Fibroblast of skin of right biceps (primary cell): ENCODE results near the gene TMEM43.
A peak's percentile ranks its signal among the peaks of the same experiment; 100 is the strongest.

Experiments
- DNase-seq: peaks from one replicate; pipeline ENCODE4 v3.0.0-alpha.2; 2013

Gene TMEM43

GRCh38 chr3:14152963-14153355, 28.1 kb downstream of the TMEM43 start:
- DNase-seq = no peak

GRCh38 chr3:14153663-14154062, 28.8 kb downstream of the TMEM43 start:
- DNase-seq = no peak

GRCh38 chr3:14154276-14154675, 29.4 kb downstream of the TMEM43 start:
- DNase-seq = no peak

DNA sequence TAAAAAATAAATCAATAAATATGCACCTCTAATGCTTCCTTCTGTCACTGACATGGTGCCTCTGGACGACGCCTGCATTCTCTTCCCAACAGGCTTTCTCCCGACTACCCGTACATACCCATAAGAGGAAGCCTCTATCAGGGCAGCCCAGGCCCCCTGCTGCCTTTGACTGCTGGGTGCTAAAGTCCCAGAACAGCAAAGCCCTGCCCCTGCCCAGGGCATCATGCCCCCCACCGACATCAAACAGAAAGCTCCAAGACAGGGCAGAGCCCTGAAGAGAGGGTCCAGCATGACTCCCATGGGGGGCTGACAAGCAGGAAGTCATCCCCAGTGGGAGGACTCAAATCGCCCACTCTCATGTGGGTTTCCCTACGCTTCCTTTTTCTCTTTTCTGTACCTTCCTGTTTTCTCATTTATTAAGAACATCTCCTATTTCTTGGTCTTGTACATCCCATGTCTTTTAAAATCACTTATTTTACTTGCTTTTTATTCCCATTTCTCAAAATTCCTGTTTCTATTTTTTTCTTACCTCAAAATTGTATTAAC, 30.1 kb downstream of the TMEM43 start:
- no peak for DNase-seq

DNA sequence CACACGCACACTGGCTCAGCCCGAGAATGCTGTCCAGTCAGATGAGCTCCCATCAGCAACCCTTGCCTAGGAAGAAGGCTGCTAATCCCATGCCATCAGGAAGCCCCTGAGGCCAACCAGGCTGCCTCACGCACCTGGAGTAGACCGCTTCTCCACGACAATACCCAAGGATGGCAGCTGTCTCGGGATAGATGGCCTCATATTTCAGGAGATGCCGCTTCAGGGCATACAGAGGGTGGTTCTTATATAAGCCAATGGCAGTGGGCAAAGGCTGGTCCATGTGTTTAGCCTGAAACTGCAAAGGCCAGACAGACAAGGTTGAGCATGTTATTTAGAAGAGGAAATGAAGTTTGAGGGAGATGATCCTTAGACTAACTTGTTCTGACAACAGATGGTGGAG, 31.3 kb downstream of the TMEM43 start:
- no peak for DNase-seq

- no peak for DNase-seq
Observed at GRCh38 chr3:14156843-14157561, 32.1 kb downstream of the TMEM43 start.

GRCh38 chr3:14157951-14158350, 33.1 kb downstream of the TMEM43 start:
- DNase-seq = no peak

GRCh38 chr3:14158370-14158769, 33.5 kb downstream of the TMEM43 start:
- no peak for DNase-seq

DNA sequence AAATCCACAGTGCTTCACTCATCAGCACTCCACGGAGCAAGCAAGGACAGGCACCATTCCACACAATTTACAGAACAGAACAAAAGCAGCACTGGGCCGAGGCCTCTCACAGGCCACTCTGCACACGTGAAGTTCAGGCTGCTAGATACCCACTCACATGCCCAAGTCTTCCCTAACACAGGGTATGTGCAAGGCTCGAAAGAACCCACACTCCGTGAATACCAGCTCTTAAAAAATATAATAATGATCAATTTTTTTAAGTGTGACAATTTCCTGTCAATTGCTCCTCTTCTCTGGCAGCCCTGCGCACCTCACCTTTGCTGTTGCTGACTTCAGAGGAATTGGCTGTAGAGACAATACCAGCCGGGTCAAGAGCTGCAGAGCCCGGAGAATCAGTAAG, 34.6 kb downstream of the TMEM43 start:
- DNase-seq = no peak

DNA sequence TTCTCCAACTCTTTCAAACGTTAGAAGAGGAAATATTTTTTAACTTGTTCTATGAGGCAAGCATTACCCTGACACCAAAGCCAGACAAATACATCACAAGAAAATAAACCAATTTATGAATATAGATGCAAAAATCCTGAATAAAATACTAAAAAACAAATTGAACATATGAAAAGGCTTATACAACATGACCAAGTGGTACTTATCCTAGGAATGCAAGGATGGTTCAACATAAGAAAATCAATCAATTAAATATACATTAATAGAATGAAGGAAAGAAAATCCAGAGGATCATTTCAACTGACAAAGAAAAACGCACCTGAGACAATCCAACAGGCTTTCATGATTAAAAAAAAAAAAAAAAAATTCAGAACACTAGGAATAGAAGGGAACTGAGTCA, 36.4 kb downstream of the TMEM43 start:
- no peak for DNase-seq

GRCh38 chr3:14162178-14162577, 37.3 kb downstream of the TMEM43 start:
- DNase-seq = no peak

DNA sequence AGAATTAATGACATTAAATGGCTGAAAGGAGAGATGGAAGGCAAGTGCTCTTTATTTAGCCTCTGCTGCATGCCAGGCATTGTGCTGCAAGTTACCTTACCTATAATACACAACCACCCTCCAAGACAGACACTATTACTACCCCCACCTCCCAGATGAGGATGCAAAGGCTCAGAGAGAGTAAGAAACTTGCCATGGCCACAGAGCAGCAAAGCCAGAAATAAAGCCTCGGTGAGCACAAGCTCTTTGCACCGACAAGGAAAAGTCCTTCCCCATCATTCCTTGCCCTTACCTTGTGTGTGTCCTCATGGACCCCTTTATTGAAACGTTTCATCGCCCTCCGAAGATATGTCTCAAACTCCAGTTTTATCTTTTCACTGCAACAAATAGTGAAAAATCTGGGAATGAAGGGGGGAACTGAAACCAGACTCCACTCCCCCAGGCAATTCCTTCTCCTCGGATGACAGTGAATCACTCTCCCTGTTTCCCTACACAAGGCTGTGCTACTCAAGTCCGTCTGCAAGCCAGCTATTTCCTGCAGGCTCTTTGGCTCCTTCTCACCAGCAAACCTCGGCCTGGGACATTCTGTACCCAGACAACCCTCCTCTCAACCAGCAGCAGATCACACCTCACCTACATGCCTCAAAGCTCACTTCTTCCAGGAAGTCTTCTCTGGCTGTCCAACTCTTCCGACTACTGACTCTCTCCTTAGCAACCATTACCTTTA, 42.2 kb downstream of the TMEM43 start:
- DNase-seq = no peak

GRCh38 chr3:14169435-14169834, 44.6 kb downstream of the TMEM43 start:
- no peak for DNase-seq

DNA sequence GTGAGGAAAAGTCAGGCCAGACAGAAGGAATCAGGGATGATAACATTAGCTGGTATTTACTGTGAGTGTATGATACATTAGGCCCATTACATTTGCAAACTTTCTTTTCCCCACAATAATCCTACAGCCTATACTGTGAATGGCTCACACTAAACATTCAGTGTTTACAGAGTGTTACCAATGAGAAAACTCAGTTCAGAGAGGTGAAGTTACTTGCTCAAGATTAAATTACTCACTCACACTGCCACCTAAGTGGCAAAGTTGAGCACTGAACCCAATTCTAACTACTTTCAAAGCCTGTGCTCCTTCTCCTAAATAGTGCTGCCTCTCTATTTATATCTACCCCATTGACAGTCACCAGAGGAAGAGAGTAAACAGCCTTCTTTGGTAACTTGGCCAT, 45.0 kb downstream of the TMEM43 start:
- peak; percentile 24 for DNase-seq

DNA sequence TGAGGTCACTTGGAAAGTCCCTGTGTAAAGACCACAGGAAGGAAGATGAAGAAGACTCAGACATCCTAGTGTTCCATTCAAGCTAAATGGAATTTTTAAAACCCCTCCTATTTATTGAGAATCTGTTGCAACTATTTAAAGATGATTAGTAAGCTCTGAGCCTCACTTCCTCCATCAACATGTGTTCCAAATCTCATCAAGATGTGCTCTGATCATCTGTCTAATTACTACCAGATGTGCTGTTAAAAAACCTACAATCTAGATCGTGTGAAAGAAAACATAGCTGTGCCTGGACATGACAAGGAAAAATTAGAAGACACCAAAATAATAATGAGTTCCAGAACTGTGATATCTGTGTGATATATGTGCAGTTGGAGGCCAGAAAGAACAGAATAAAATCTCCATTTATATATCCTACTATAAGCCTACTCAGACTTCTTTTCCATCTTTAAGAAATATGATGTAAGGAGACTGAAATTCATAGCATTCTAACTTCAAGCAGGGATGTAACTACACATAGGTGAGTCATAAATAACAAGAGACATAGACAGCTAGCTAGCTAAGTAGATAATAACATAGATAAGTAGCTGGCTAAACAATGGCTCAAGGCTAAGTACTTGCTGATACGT, 45.8 kb downstream of the TMEM43 start:
- DNase-seq = peak; percentile 90

- DNase-seq = no peak
Observed at GRCh38 chr3:14172496-14172895, 47.6 kb downstream of the TMEM43 start.

DNA sequence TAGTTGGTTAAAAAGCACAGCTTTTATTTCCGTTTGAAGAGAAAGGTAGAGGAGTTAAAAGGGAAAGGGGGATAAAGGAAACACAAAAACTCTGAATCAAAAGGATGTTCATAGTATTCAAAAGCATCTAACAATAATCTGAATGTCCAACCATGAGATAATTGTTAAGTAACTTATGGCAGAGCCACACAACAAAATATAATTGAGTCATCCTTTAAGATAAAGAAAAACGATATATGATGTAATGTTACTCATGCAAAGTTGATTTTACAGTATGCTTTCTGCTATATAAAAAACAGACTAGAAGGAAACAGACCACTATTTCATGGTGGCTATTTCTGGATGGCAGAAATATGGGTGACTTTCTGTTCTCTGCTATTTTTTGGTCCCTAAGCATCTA, 49.6 kb downstream of the TMEM43 start:
- peak; percentile 24 for DNase-seq

DNA sequence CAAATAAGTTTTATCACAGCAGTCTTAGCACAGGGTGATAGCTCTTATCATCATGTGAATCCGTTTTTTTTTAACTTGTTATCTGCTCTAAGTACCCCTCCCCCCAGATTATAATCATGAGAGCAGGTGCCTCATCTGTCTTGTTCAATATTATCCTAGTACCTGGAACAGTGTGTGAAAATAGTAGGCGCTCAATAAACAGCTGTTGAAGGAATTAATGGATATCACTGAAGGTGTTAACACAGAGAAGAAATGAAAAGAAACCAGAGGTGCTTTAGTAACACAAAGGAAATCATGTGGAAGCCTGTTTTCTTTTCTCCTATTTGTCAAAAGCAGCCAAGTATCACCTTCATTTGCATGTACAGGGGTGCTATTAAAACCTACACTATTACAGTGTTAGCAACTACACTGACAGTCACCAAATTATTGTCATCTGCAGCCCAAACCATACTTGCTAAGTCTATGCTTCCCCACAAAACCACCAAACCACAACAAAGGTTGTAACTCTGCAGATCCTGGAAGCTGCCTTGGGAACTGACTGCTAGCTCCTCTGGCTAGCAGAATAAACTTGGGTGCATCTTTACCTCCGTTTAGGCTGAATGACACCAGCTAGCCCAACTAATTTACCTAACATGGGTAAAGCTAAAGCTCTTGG, 50.7 kb downstream of the TMEM43 start:
- peak; percentile 74 for DNase-seq

DNA sequence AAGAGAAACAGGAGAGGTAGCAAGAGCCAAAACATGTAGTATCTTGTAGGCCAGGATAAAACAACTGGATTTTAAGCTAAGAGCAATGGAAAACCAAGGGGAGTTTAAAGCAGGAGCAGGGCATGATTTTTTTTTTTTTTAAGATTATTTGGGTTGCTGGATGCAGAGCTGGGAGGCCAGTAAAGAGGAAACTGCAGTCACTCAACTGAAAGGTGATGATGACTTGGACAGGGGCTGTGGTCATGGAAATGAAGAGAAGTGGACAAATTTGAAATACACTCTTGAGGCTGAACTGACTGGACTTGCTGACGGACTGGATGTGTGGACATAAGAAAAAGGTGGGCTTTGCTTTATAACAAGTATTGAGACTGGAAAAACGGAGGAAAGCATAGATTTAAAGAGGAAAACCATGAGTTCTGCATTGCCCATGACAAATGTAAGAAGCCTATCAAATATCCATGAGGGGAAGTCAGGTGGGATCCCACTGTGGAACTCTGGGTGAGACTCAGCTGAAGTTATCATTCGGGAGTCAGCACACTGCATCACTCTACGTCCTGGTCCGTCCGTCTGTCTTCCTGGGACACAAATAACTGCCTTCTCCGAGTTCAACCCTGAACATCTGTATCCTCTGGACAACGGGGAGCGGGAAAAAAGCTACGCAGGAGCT, 52.9 kb downstream of the TMEM43 start:
- no peak for DNase-seq

DNA sequence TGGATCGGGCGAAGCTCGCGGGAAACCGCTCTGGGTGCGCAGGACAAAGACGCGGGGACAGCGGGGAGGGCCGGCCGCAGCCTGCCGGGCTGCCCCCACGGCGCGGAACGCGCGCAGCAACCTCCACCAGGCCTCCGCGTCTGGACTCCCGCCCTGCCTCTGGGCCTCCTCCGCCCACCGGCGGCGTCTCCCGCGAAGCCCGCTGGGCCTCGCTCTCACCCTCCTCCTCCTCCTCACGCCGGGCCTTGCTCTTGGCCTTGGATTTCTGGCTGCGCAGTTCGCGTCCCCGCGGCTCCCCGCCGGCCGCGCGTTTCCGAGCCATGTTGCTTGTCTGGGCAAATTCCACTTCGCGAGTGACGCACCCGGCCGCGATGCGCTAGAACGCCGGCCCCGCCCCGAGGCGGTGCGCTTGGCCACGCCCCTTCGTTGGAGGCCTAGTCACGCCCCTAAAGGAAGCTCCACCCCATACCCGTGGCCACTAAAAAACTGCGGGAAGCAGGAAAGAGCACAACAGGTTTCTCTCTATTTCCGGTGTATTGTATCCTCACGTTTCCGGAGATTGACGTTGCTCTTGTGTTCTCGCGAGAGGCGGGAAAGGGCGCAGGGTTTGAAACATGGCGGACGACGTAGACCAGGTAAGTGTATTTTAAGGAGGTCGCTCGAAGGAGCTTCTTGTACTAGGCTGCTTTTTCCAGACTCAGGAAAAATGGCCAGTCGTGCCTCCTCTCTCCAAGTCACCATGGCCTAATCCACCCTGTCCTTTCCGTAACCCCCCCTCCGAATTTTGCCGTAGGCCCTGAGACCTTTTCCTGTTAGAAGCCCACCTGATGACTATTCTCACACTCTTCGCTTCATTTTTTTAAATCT, 53.6 kb downstream of the TMEM43 start, which contains the start of the genes LSM3 and XPC:
Gene LSM3, plus strand, starts transcription at position 571 of the 867 bp plus-strand sequence. Its CDS starts 44 bp downstream, at position 615.
Gene XPC, minus strand, starts transcription at position 355 of the 867 bp plus-strand sequence. Its CDS starts 33 bp downstream, at position 322.
- DNase-seq = peak; percentile 99

GRCh38 chr3:14179114-14179465, 54.2 kb downstream of the TMEM43 start:
- DNase-seq = no peak

DNA sequence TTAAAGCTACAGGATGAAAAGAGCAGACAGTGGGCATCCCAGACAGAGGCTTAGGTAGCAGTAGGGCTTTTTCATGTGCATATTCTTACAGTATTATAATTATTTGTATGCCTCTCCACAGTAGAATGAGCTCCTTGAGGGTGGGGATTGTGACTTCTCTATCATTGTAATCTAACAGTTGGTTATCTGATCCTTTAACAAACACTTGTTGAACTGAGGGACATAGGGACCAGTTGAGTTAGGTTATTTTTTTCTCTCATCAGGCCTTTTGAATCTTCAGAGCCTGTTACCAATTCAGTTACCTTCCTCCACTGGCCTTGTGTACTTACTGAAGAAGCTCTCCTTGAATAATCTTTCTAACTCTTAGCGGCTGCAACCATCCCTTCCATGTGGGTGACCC, 54.9 kb downstream of the TMEM43 start:
- DNase-seq = no peak
